ENCODE data around the gene VTN.

VTN gene

GRCh38 chr17:28390984-28391383 is 20.9 kb upstream of the VTN start:
- no peak for TF ChIP-seq CTCF (IDR thresholded peaks at IDR 0.05; ENCODE audit: low read length, missing control alignments)
- no peak for DNase-seq (ENCODE audit: low read depth)
- H3K4me3 ChIP-seq (replicated peaks; ENCODE audit: low read depth, low read length) = no peak overlapping the region

GRCh38 chr17:28390563-28390962 is 20.5 kb upstream of the VTN start:
- no peak for DNase-seq (ENCODE audit: low read depth)
- no peak overlapping the region for H3K4me3 ChIP-seq (replicated peaks; ENCODE audit: low read depth, low read length)
- TF ChIP-seq CTCF (IDR thresholded peaks at IDR 0.05; ENCODE audit: low read length, missing control alignments) = no peak

GRCh38 chr17:28390141-28390540 is 20.0 kb upstream of the VTN start:
- DNase-seq (ENCODE audit: low read depth) = no peak
- TF ChIP-seq CTCF (IDR thresholded peaks at IDR 0.05; ENCODE audit: low read length, missing control alignments) = no peak
- H3K4me3 ChIP-seq (replicated peaks; ENCODE audit: low read depth, low read length) = no peak overlapping the region

GRCh38 chr17:28388106-28388505 is 18.0 kb upstream of the VTN start:
- TF ChIP-seq CTCF (IDR thresholded peaks at IDR 0.05; ENCODE audit: low read length, missing control alignments) = no peak
- H3K4me3 ChIP-seq (replicated peaks; ENCODE audit: low read depth, low read length) = no peak overlapping the region
- DNase-seq (ENCODE audit: low read depth) = no peak

GRCh38 chr17:28386391-28386790 is 16.3 kb upstream of the VTN start:
- no peak for TF ChIP-seq CTCF (IDR thresholded peaks at IDR 0.05; ENCODE audit: low read length, missing control alignments)
- H3K4me3 ChIP-seq (replicated peaks; ENCODE audit: low read depth, low read length) = no peak overlapping the region
- DNase-seq (ENCODE audit: low read depth) = no peak

GRCh38 chr17:28385406-28385805 is 15.3 kb upstream of the VTN start:
- no peak for DNase-seq (ENCODE audit: low read depth)
- H3K4me3 ChIP-seq (replicated peaks; ENCODE audit: low read depth, low read length) = no peak overlapping the region
- no peak for TF ChIP-seq CTCF (IDR thresholded peaks at IDR 0.05; ENCODE audit: low read length, missing control alignments)

- H3K4me3 ChIP-seq (replicated peaks; ENCODE audit: low read depth, low read length) = no peak overlapping the region
- DNase-seq (ENCODE audit: low read depth) = no peak
- no peak for TF ChIP-seq CTCF (IDR thresholded peaks at IDR 0.05; ENCODE audit: low read length, missing control alignments)
Measured at GRCh38 chr17:28385037-28385400, 14.9 kb upstream of the VTN start.
